HG02981 (cell line): ENCODE measurements around the gene SPOCK2.
"Not testable (repeated sequence)": the region's sequence is repeated elsewhere in the genome, so short reads cannot be mapped to it uniquely, and the experiment has no call there.

ENCODE experiments used
- ATAC-seq: cut with Tn5 transposase; IDR thresholded peaks from one replicate; pipeline ENCODE4 v1.9.1; 2021; ENCODE audit warnings: mild to moderate bottlenecking, moderate library complexity; ENCODE audit not compliant: unreplicated experiment

The SPOCK2 gene, protein sequence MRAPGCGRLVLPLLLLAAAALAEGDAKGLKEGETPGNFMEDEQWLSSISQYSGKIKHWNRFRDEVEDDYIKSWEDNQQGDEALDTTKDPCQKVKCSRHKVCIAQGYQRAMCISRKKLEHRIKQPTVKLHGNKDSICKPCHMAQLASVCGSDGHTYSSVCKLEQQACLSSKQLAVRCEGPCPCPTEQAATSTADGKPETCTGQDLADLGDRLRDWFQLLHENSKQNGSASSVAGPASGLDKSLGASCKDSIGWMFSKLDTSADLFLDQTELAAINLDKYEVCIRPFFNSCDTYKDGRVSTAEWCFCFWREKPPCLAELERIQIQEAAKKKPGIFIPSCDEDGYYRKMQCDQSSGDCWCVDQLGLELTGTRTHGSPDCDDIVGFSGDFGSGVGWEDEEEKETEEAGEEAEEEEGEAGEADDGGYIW

DNA sequence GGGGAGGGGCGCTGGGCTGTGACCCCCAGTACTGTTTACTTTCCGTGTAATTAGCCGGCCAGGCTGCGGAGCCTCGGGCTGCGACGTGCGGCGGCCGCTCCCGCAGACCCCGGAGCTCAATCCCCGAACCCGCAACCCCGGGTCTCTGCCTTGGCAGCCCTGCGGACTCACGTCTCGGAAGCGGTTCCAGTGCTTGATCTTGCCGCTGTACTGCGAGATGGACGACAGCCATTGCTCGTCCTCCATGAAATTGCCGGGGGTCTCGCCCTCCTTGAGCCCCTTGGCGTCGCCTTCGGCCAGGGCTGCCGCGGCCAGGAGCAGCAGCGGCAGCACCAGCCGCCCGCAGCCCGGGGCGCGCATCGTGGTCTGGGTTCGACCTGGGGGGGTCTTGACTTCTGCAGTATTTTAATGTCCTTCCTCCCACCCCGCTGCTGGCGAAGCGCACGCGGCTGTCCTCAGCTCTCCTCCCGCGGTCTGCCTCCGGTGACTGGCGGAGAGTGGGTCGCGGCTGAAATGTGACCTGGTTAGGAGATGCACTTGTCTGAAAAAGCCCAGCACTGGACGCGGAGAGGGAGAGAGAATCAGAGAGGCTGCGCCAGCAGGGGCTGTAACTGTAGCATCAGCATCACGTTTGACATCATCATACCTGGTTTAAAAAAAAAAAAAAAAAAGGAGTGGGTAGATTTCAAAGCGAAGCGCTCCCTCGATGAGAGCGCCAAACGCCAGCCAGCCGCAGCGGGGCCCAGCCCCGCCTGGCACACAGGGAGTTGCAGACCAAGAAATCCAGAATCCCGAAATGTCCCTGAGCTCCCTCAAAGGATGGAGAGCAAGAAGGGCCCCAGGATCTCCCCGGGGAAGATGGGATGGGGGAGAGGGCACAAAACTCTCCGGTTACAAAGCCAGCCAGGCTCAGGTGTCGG is at the start of gene SPOCK2:
Gene SPOCK2, minus strand, starts transcription at position 583 of the 920 bp plus-strand sequence. Its CDS starts 223 bp downstream, at position 360.
- no peak for ATAC-seq

- no peak for ATAC-seq
Measured at GRCh38 chr10:72137583-72137982, 49.2 kb upstream of the SPOCK2 start.

DNA sequence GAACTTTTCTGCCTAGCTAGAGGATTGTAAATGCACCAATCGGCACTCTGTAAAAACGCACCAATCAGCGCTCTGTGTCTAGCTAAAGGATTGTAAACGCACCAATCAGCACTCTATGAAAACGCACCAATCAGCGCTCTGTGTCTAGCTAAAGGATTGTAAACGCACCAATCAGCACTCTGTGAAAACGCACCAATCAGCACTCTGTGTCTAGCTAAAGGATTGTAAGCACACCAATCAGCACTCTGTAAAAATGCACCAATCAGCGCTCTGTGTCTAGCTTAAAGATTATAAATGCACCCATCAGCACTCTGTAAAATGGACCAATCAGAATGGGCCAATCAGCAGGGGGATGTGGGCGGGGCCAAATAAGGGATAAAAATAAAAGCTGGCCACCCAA is 47.9 kb upstream of the SPOCK2 start:
- ATAC-seq, result not testable (repeated sequence)

DNA sequence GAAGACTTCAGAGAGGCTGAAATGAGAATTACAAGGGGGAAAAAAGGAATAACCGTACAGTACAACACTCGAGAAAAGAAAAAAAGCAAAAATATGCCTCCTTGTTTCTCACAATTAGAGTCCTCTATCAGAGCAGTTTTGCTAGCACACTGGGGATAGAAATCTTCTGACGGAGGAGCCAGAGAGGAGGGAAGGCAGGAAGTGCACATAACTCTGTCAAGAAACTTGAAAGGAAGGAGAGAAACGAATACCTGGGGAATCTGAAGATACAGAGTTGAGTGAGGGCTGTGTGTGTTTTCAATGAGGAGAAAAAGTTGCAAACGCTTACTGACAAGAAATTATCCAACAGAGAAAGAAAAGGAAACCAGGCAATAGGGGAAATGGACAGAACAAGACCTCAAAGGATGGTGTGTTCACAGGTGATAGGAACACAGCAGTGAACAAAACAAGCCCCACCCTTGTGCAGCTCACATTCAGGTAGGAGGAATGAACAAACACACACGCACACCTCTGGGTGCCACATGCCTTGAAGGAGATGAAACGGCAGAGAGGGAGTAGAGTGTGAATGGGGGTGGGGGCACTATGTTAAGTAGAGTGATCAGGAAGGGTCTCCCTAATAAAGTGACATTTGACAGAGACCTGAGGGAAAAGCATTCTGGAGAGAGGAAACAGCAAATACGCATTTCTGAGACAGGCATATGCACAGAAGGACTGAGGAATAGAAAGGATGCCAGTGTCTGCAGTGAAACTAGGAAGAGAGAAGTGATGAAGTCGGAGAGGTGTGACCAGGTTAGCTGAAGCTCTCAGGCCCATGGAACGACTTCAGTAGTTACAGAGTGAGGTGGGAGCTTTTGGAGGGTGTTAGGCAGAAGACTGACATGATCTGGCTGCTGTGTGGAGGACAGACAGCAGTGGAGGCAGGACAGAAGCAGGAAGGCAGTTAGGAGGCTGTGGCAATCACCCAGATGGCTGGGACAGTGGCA is 46.7 kb upstream of the SPOCK2 start:
- no peak for ATAC-seq

GRCh38 chr10:72133517-72133916 is 45.2 kb upstream of the SPOCK2 start:
- ATAC-seq, result peak; percentile 94

GRCh38 chr10:72132854-72133253 is 44.5 kb upstream of the SPOCK2 start:
- ATAC-seq, result peak; percentile 24

DNA sequence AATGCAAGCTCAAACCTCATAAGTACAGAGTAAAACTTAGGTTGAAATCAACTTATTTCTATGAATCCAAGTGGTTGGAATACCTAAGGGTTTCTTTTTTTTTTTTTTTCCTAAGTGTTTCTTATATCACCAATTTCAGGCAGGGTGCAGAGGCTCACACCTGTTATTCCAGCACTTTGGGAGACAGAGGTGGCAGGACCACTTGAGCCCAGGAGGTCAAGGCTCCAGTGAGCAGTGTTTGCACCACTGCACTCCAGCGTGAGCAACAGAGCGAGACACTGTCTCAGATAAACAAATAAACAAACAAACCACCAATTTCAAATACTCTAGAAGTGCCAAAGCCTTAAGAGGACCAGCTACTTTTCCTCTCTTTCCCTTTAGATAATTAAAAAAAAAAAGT is 39.2 kb upstream of the SPOCK2 start:
- ATAC-seq, result no peak

DNA sequence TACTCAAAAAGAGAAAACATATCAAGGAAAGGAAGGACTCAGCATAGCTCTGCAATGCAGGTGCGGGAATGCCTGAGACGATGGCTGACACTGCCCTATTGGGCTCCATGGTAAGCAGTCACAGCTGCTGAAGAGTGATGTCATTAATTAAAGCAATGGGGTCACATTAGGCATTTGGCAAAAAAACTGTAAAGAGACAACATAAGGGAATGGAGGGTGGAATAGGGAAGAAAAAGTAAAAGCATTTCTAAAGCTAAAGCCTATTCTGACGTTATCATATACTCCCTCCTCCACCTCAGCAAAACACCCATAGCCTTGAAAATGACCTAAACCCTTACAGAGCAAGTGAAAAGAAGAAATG is 38.5 kb upstream of the SPOCK2 start:
- no peak for ATAC-seq

DNA sequence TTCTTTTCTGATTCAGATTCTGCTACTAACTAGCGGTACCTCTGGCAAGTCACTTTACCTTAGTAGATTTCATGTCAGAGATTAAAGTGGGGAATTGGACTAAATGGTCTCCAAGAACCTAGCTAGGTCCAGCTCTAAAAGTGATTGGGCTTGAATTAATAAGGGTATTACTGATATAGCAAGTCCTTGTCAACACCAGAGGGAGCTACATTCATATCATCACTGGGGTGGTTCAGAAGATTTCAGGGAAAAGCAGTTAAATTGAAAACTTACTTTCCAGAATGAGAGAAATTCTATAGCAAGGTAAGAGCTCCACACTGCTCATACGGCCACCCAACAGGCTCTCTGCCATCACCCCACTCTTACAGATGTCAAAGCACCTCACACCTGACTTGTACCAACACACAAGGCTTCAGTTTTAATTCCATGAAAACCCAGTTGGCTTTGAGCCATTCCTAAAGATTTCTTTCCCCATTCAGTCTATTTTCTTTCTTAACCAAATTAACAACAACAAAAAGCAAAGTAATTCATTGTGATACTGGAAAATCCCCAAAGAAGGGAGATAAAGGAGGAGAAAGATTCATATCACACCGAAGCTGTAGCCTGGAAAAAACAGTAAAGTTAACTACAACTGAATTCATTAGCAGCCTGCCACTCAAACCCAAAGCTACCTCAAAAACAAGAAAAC is 38.0 kb upstream of the SPOCK2 start:
- no peak for ATAC-seq

GRCh38 chr10:72124989-72125388 is 36.6 kb upstream of the SPOCK2 start:
- no peak for ATAC-seq

GRCh38 chr10:72124381-72124780 is 36.0 kb upstream of the SPOCK2 start:
- ATAC-seq, result no peak

DNA sequence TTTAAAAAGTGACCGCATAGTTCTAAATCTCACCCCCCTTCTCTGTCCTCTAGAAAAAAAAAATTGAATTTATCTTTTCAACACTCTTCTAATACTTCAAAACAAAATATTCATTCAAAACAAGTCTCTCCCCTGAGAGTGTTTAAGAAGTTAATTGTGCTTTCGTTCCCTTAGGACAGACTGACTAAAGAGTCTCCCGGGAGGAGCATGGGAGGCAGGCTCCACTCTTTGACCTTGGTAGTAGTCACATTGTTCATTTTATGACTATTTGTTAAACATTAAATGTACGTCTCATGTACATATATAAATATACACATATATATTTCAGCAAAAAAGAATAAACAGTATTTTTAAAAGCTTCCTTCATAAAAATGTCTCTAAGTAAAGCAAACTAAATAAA is 35.3 kb upstream of the SPOCK2 start:
- no peak for ATAC-seq

DNA sequence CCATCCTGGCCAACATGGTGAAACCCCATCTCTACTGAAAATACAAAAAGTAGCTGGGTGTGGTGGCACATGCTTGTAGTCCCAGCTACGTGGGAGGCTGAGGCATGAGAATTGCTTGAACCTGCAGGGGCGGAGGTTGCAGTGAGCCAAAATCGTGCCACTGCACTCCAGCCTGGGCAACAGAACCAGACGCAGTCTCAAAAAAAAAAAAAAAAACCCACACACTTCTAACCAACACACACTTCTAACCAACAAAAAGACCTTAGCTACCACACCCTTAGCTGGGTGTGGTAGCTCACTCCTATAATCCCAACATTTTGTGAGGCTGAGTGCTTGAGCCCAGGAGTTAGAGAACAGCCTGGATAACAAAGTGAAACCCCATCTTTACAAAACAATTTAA is 33.9 kb upstream of the SPOCK2 start:
- ATAC-seq, result no peak

- ATAC-seq, result no peak
Measured at GRCh38 chr10:72121389-72121788, 33.0 kb upstream of the SPOCK2 start.

DNA sequence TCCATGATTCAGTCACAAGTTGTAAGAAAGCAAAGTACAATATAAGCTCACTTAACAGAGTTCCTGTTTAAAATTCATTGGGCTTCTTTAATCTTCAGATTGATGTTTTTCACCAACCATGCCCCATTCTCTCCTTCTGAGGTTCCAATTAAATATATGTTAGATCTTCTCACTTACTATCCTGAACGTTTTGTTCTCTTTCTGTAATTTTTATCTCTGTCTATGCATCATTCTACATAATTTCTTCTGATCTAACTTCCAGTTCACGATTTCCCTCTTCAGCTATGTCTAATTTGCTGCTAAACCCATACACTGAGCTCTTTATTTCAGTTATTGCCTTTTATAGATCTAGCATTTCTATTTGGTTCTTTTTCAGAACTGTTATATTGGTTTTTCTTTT is 28.0 kb upstream of the SPOCK2 start:
- no peak for ATAC-seq

GRCh38 chr10:72114706-72115450 is 26.5 kb upstream of the SPOCK2 start:
- no peak for ATAC-seq

- ATAC-seq, result no peak
Measured at GRCh38 chr10:72110673-72111401, 22.5 kb upstream of the SPOCK2 start.

GRCh38 chr10:72109636-72110157 is 21.3 kb upstream of the SPOCK2 start:
- ATAC-seq, result no peak
